Measurements from ENCODE around the gene ST3GAL2.
A peak's percentile ranks its signal among the peaks of the same experiment; 100 is the strongest.

ST3GAL2 gene

GRCh38 chr16:70478912-70479341 is 40.0 kb upstream of the ST3GAL2 start:
- TF ChIP-seq CTCF (conservative IDR thresholded peaks at IDR 0.05) = no peak

GRCh38 chr16:70478169-70478568 is 39.3 kb upstream of the ST3GAL2 start:
- H3K27ac ChIP-seq = no peak overlapping the region
- TF ChIP-seq CTCF (conservative IDR thresholded peaks at IDR 0.05) = no peak

More at GRCh38 chr16:70478912-70479341, 40.0 kb upstream of the ST3GAL2 start:
- H3K27ac ChIP-seq = no peak overlapping the region

- H3K27ac ChIP-seq = no peak overlapping the region
- no peak for TF ChIP-seq CTCF (conservative IDR thresholded peaks at IDR 0.05)
Observed at GRCh38 chr16:70476272-70477020, 37.5 kb upstream of the ST3GAL2 start.

GRCh38 chr16:70475054-70475871 is 36.4 kb upstream of the ST3GAL2 start:
- no peak overlapping the region for H3K27ac ChIP-seq
- no peak for TF ChIP-seq CTCF (conservative IDR thresholded peaks at IDR 0.05)

- H3K27ac ChIP-seq = no peak overlapping the region
- TF ChIP-seq CTCF (conservative IDR thresholded peaks at IDR 0.05) = no peak
Observed at GRCh38 chr16:70474320-70475053, 35.6 kb upstream of the ST3GAL2 start.

GRCh38 chr16:70473446-70474319 is 34.8 kb upstream of the ST3GAL2 start:
- H3K27ac ChIP-seq = no peak overlapping the region
- peak; percentile 2; the same call in 1 of the 2 replicates for TF ChIP-seq CTCF (conservative IDR thresholded peaks at IDR 0.05)

All from VCaP (cell line).